ENCODE data around the gene NRIP1. TPM values are rescaled to one million over a fixed set of nuclear protein-coding genes. Genes with fewer than 3 reads are reported as not detected.

The NRIP1 gene
- polyA plus RNA-seq, 3 donors, result 6.0 to 22.8 (median 7.2) TPM

- WGBS, 3 donors, result 66 to 92% (median 90%) methylated on average over 3 of the region's 3 CpGs
- no peak overlapping the region for H3K27ac ChIP-seq (ENCODE audit: low read depth, low read length)
Observed at GRCh38 chr21:14998336-14998735, 66.5 kb downstream of the NRIP1 start.

- WGBS, 3 donors, result 86 to 92% (median 88%) methylated on average over 9 of the region's 9 CpGs
Observed at GRCh38 chr21:14995695-14996490, 68.9 kb downstream of the NRIP1 start.

GRCh38 chr21:14995226-14995625 lies 69.6 kb downstream of the NRIP1 start:
- no peak overlapping the region for H3K27ac ChIP-seq (ENCODE audit: low read depth, low read length)
- 40 to 59% (median 53%) methylated on average over 2 of the region's 2 CpGs for WGBS, 3 donors

More at GRCh38 chr21:14995695-14996490, 68.9 kb downstream of the NRIP1 start:
- H3K27ac ChIP-seq (ENCODE audit: low read depth, low read length), result no peak overlapping the region

- no peak overlapping the region for H3K27ac ChIP-seq (ENCODE audit: low read depth, low read length)
Observed at GRCh38 chr21:14993115-14993514, 71.7 kb downstream of the NRIP1 start.

GRCh38 chr21:14991957-14992356 lies 72.8 kb downstream of the NRIP1 start:
- H3K27ac ChIP-seq (ENCODE audit: low read depth, low read length), result no peak overlapping the region
- 97 to 98% (median 97%) methylated on average over 8 of the region's 8 CpGs for WGBS, 3 donors

More at GRCh38 chr21:14993115-14993514, 71.7 kb downstream of the NRIP1 start:
- WGBS, 3 donors, result 90 to 94% (median 91%) methylated on average over 2 of the region's 2 CpGs

GRCh38 chr21:14989359-14989758 lies 75.4 kb downstream of the NRIP1 start:
- 51 to 76% (median 68%) methylated on average over 2 of the region's 2 CpGs for WGBS, 3 donors
- H3K27ac ChIP-seq (ENCODE audit: low read depth, low read length), result no peak overlapping the region

- WGBS, 3 donors, result 77 to 88% (median 82%) methylated on average over 3 of the region's 3 CpGs
- H3K27ac ChIP-seq (ENCODE audit: low read depth, low read length), result no peak overlapping the region
Observed at GRCh38 chr21:14988760-14989159, 76.0 kb downstream of the NRIP1 start.

GRCh38 chr21:14987370-14988170 lies 77.2 kb downstream of the NRIP1 start:
- 64 to 84% (median 80%) methylated on average over 5 of the region's 5 CpGs for WGBS, 3 donors

GRCh38 chr21:14985306-14985705 lies 79.5 kb downstream of the NRIP1 start:
- 90 to 99% (median 94%) methylated on average over 3 of the region's 3 CpGs for WGBS, 3 donors
- no peak overlapping the region for H3K27ac ChIP-seq (ENCODE audit: low read depth, low read length)

More at GRCh38 chr21:14987370-14988170, 77.2 kb downstream of the NRIP1 start:
- no peak overlapping the region for H3K27ac ChIP-seq (ENCODE audit: low read depth, low read length)

- 91 to 95% (median 94%) methylated on average over 3 of the region's 3 CpGs for WGBS, 3 donors
- H3K27ac ChIP-seq (ENCODE audit: low read depth, low read length), result no peak overlapping the region
Observed at GRCh38 chr21:14982336-14982735, 82.5 kb downstream of the NRIP1 start.

GRCh38 chr21:14981246-14981645 lies 83.6 kb downstream of the NRIP1 start:
- WGBS, 3 donors, result 85 to 95% (median 92%) methylated on average over 5 of the region's 5 CpGs

GRCh38 chr21:14979264-14979663 lies 85.5 kb downstream of the NRIP1 start:
- H3K27ac ChIP-seq (ENCODE audit: low read depth, low read length), result no peak overlapping the region

More at GRCh38 chr21:14981246-14981645, 83.6 kb downstream of the NRIP1 start:
- H3K27ac ChIP-seq (ENCODE audit: low read depth, low read length), result no peak overlapping the region

- WGBS, 3 donors, result 83 to 91% (median 91%) methylated on average over 5 of the region's 5 CpGs
- H3K27ac ChIP-seq (ENCODE audit: low read depth, low read length), result no peak overlapping the region
Observed at GRCh38 chr21:14977814-14978213, 87.0 kb downstream of the NRIP1 start.

GRCh38 chr21:14975136-14975919 lies 89.5 kb downstream of the NRIP1 start:
- WGBS, 3 donors, result 67 to 90% (median 68%) methylated on average over 6 of the region's 6 CpGs
- no peak overlapping the region for H3K27ac ChIP-seq (ENCODE audit: low read depth, low read length)

GRCh38 chr21:14972678-14973077 lies 92.1 kb downstream of the NRIP1 start:
- H3K27ac ChIP-seq (ENCODE audit: low read depth, low read length), result no peak overlapping the region
- WGBS, 3 donors, result 93 to 97% (median 95%) methylated on average over 6 of the region's 6 CpGs

- no peak overlapping the region for H3K27ac ChIP-seq (ENCODE audit: low read depth, low read length)
- 83 to 92% (median 84%) methylated on average over 1 of the region's 1 CpG for WGBS, 3 donors
Observed at GRCh38 chr21:14968821-14969220, 96.0 kb downstream of the NRIP1 start.

GRCh38 chr21:14968029-14968428 lies 96.8 kb downstream of the NRIP1 start:
- H3K27ac ChIP-seq (ENCODE audit: low read depth, low read length), result no peak overlapping the region
- 90 to 95% (median 93%) methylated on average over 5 of the region's 5 CpGs for WGBS, 3 donors

GRCh38 chr21:14964621-14965020 lies 100.2 kb downstream of the NRIP1 start:
- H3K27ac ChIP-seq (ENCODE audit: low read depth, low read length), result no peak overlapping the region
- 91 to 97% (median 93%) methylated on average over 6 of the region's 6 CpGs for WGBS, 3 donors

GRCh38 chr21:14962217-14962616 lies 102.6 kb downstream of the NRIP1 start:
- 75 to 81% (median 81%) methylated on average over 3 of the region's 3 CpGs for WGBS, 3 donors
- H3K27ac ChIP-seq (ENCODE audit: low read depth, low read length), result no peak overlapping the region

All from adipose tissue (tissue), 3 donors.